GM18519 (cell line): ENCODE measurements around the gene ZNF385B.
"Not testable (repeated sequence)": the region's sequence is repeated elsewhere in the genome, so short reads cannot be mapped to it uniquely, and the experiment has no call there.

Experiments
- ATAC-seq: cut with Tn5 transposase; IDR thresholded peaks from one replicate; pipeline ENCODE4 v1.9.1; 2021; ENCODE audit warnings: mild to moderate bottlenecking, moderate library complexity; ENCODE audit not compliant: unreplicated experiment, low FRiP score

Gene ZNF385B

DNA sequence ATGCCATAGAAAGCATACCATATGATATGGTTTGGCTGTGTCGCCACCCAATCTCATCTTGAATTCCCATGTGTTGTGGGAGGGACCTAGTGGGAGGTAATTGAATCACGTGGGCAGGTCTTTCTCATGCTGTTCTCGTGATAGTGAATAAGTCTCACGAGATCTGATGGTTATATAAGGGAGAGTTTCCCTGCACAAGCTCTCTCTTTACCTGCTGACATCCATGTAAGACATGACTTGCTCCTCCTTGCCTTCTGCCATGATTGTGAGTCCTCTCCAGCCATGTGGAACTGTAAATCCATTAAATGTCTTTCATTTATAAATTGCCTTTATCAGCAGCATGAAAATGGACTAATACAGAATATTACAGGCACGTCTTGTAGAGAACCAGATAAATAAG lies 403.3 kb downstream of the ZNF385B start:
- not testable (repeated sequence) for ATAC-seq

DNA sequence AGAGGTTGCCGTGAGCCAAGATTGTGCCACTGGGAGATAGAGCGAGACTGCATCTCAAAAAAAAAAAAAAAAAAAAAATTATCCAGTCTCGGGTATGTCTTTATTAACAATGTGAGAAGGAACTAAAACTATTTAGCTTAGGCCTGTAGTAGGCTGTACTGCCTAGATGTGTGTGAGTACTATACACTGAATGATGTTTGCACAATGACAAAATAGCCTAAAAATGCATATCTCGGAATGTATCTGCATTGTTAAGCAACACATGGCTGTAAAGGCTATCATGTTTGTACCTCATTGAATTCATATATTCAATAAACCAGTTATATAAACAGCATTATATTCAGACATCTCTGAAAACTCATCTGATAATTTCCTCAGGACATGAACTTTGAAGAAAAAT lies 405.6 kb downstream of the ZNF385B start:
- ATAC-seq = no peak

DNA sequence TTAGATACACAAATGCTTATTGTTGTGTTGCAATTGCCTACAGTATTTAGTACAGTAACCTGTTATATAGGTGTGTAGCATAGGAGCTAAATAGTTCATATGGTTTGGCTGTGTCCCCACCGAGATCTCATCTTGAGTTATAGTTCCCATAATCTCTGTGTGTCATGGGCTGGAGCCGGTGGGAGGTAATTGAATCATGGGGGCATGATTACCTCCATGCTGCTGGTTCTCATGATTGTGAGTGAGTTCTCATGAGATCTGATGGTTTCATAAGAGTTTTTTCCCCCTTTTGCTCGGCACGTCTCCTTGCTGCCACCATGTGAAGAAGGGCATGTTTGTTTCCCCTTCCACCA lies 406.3 kb downstream of the ZNF385B start:
- no peak for ATAC-seq

DNA sequence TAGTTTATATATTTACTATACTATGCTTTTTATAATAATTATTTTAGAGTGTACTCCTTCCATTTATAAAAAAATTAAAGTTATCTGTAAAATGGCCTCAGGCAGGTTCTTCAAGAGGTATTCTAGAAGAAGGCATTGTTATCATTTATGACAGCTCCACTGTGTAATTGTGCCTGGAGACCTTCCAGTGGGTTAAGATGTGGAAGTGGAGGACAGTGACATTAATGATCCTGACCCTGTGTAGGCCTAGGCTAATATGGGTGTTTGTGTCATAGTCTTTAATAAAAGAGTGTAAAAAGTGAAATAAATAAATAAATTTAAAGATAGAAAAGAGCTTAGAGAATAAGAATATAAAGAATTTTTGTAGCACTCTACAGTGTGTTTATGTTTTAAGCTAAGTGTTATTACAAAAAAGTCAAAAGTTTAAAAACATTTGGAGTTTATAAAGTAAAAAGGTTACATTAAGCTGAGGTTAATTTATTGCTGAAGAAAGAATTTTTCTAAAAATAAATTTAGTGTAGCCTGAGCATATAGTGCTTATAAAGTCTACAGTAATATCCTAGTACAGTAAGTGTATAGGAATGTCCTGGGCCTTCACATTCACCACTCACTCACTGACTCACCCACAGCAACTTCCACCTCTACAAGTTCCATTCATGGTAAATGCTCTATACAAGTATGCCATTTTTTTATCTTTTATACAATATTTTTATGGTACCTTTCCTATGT lies 406.8 kb downstream of the ZNF385B start:
- ATAC-seq = no peak

GRCh38 chr2:179449010-179449409 lies 412.4 kb downstream of the ZNF385B start:
- peak; percentile 93 for ATAC-seq

GRCh38 chr2:179447839-179448447 lies 413.5 kb downstream of the ZNF385B start:
- no peak for ATAC-seq

GRCh38 chr2:179447421-179447820 lies 414.0 kb downstream of the ZNF385B start:
- ATAC-seq = no peak

- ATAC-seq = no peak
Measured at GRCh38 chr2:179446476-179447141, 414.8 kb downstream of the ZNF385B start.

GRCh38 chr2:179444056-179444455 lies 417.4 kb downstream of the ZNF385B start:
- no peak for ATAC-seq

- no peak for ATAC-seq
Measured at GRCh38 chr2:179443180-179443579, 418.2 kb downstream of the ZNF385B start.

DNA sequence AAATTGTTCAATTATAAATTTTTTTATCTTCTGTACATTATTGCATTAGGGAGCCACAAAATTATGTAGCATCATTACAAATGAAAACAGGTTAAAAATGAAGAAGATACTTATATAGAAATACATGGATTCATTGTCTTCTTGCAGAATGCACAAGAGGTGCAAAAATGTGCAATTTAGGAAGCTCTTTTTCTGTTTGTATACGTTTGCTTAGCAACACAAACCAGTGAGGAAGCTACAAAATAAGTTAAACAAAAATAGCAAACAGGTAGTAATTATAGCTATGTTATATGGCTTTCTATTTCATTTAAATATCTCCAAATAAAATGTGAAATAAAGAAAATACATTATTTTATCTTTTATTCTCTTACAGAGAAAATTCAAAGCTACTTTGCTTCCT lies 419.2 kb downstream of the ZNF385B start:
- ATAC-seq = no peak

DNA sequence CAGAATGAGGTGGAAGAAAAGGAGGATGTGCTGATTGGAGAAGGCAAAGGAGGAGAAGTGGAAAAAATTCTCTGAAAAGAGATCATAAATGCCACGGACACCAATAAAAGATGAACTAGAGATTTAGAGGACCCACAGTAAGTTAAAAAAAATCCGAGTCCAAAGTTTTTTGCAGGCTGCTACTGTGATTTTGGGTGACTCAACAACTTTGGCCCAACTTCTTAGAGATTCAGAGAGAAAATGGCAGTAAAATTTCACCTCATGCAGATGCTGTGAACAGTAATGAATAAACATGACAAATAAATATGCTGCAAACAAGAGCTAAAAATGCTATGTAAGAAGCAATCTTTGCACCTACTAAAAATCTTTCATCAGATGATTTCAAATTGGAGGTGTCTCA lies 419.9 kb downstream of the ZNF385B start:
- no peak for ATAC-seq

GRCh38 chr2:179440642-179441251 lies 420.7 kb downstream of the ZNF385B start:
- peak; percentile 53 for ATAC-seq

GRCh38 chr2:179438654-179439053 lies 422.8 kb downstream of the ZNF385B start:
- ATAC-seq = no peak

- no peak for ATAC-seq
Measured at GRCh38 chr2:179437430-179437829, 424.0 kb downstream of the ZNF385B start.

- no peak for ATAC-seq
Measured at GRCh38 chr2:179435566-179435965, 425.8 kb downstream of the ZNF385B start.

DNA sequence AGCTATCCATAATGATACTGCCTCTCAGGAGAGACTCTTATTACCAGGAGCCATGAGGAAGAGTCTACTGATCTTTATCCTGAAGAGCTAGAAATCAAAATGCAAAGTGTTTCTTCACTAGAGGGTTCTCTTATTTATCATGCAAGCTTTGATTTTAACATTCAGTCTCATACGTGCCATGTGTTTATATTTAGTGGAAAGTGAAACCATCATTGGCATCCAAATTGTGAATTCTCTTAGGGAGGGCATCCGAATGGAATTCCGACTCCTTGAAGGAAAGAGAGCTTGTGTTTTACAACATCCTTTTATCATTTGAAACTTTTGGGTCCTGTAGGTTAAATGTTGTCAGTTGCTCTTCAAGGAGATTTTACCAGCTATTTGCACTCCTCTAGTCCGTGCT lies 426.4 kb downstream of the ZNF385B start:
- ATAC-seq = no peak

GRCh38 chr2:179434357-179434756 lies 427.1 kb downstream of the ZNF385B start:
- ATAC-seq = no peak

DNA sequence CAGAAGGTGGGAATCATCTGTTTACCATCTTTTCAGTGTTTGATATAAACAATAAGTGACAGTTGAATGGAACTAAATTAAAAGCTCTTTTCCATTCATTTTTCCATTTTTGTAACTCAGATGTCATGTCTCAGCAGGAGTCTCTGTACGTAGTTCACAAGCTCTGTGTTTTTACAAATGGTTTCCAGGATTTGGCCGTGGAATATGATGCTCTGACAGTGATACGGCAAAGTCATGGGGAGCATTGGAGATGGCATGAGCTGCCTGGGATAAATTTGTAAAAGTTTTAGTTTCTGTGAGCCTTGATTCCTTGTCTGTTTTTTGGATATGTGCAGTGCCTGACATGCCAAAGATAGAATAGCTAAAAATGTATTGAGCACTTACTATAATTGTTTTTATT lies 428.7 kb downstream of the ZNF385B start:
- no peak for ATAC-seq

- ATAC-seq = no peak
Measured at GRCh38 chr2:179429597-179429996, 431.8 kb downstream of the ZNF385B start.

DNA sequence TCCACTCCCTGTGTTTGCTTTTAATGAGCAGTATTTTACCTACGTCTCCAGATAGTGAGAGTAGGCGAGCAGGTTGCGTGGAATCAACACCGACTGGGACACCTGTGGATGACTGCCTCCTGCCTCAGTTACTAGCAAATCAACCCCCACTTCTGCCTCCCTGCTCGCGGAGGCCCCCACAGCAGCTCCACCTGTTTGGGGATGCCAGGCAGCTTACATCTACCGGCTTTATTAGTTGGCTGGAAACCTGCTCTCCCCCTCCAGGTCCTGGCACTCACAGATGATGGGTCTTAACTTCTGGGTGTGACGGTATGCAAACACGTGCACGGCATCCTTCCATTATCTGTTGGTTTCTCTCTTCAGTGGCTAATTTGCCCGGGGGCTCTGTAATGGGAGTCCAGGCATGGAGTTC lies 432.3 kb downstream of the ZNF385B start:
- no peak for ATAC-seq
